Right renal pelvis (tissue), 4 donors: Measurements from ENCODE around the gene SAPCD2. TPM values are rescaled to one million over a fixed set of nuclear protein-coding genes. Genes with fewer than 3 reads are reported as not detected.
A peak's percentile ranks its signal among the peaks of the same experiment; 100 is the strongest.

ENCODE experiments used
- DNase-seq, 4 donors: peaks; one replicate each; pipeline ENCODE4 v3.0.0-alpha.2; 2013; ENCODE audit warnings: low read depth in 4 of 4, low spot score in 3 of 4, missing footprints in 1 of 4
- polyA plus RNA-seq, 4 donors: library from polyadenylated mRNA; unstranded; fragments of 120-200 nt; gene quantifications; one replicate each; pipeline ENCODE4 v1.2.1, GENCODE V29; 2013; ENCODE audit not compliant: insufficient read length in 4 of 4

SAPCD2 gene
- polyA plus RNA-seq, 4 donors: 5.4 to 9.5 (median 6.0) TPM

- DNase-seq: no peak
Observed at GRCh38 chr9:137107982-137108381, 37.6 kb upstream of the SAPCD2 start.

GRCh38 chr9:137107312-137107921 is 37.1 kb upstream of the SAPCD2 start:
- DNase-seq: no peak

- DNase-seq: no peak
Observed at GRCh38 chr9:137106662-137107250, 36.4 kb upstream of the SAPCD2 start.

- no peak for DNase-seq
Observed at GRCh38 chr9:137105814-137106661, 35.7 kb upstream of the SAPCD2 start.

GRCh38 chr9:137103206-137103999 is 33.0 kb upstream of the SAPCD2 start:
- DNase-seq: no peak

GRCh38 chr9:137099231-137099630 is 28.9 kb upstream of the SAPCD2 start:
- no peak for DNase-seq

- no peak for DNase-seq
Observed at GRCh38 chr9:137097761-137098462, 27.6 kb upstream of the SAPCD2 start.

- DNase-seq: no peak
Observed at GRCh38 chr9:137096785-137097546, 26.6 kb upstream of the SAPCD2 start.

GRCh38 chr9:137095664-137096517 is 25.5 kb upstream of the SAPCD2 start:
- DNase-seq: no peak

- no peak for DNase-seq
Observed at GRCh38 chr9:137089232-137089947, 19.0 kb upstream of the SAPCD2 start.

- DNase-seq: no peak
Observed at GRCh38 chr9:137088121-137088520, 17.8 kb upstream of the SAPCD2 start.

GRCh38 chr9:137087409-137087925 is 17.1 kb upstream of the SAPCD2 start:
- DNase-seq: no peak

GRCh38 chr9:137086531-137087408 is 16.4 kb upstream of the SAPCD2 start, which contains the start of gene MAN1B1:
TSS of gene MAN1B1 (plus strand) at chr9:137086985. CDS start at chr9:137087000, 15 bp downstream.
- DNase-seq: peak; percentile 94 to 99 (median 95)

- DNase-seq: no peak
Observed at GRCh38 chr9:137085920-137086530, 15.7 kb upstream of the SAPCD2 start.

- DNase-seq: no peak
Observed at GRCh38 chr9:137084526-137084925, 14.2 kb upstream of the SAPCD2 start.

GRCh38 chr9:137083394-137084004 is 13.1 kb upstream of the SAPCD2 start:
- DNase-seq: no peak
